Central memory CD4-positive, alpha-beta T cell (primary cell): ENCODE results near the gene PTPRJ.

Experiments
- DNase-seq: peaks from one replicate; pipeline ENCODE4 v3.0.0; 2022

Gene PTPRJ

DNA sequence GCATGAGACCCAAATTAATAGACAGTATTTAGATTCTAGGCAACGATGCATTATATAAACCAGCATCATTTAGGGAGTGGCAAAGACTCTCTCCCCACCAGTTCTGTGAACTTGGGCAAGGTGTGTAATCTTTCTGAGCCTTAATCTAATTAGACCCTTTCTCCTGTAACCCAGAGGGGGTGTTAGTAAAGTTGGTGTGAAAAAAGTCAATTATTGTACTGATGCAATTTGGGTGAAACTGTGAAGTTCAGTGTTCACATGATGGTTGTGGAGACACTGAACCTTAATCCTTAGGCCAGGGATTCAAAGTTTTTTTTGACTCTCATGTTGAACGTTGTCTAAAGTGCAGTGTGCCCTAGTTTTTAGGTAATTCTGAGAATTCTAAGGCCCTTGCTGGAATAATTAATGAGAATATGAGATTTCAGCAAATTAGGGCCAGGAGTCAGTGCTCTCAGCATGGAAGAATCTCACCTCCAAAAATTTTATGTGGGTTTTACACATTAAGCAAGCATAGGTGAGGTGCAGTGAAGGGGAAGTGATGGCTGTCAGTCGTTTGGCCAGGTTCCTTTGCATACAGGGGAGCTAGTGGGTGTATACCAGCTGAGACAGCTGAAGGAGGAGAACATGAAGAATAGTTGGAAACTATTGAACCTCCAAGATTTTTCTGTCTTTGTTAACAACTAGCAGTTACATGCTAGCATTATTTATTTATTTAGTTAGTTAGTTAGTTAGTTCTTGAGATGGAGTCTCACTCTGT lies 94.2 kb downstream of the PTPRJ start:
- no peak for DNase-seq

DNA sequence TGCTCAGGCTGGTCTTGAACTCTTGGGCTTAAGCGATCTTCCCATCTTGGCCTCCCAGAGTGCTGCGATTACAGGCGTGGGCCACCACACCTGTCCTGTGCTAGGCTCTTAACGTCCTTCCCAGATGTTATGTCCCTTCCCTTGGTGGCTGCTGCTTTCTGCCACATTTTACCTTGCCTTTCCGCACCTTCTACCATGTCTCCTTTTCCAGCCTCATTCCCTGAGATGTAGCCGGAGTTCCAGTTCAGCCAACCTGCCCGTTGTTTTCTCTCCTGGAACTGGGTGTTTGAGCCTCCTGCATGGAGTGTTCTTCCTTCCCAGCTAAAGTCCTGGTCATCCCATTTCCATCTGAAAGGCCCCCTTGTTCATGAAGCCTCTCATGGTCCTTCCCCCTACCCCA lies 95.3 kb downstream of the PTPRJ start:
- DNase-seq: no peak

DNA sequence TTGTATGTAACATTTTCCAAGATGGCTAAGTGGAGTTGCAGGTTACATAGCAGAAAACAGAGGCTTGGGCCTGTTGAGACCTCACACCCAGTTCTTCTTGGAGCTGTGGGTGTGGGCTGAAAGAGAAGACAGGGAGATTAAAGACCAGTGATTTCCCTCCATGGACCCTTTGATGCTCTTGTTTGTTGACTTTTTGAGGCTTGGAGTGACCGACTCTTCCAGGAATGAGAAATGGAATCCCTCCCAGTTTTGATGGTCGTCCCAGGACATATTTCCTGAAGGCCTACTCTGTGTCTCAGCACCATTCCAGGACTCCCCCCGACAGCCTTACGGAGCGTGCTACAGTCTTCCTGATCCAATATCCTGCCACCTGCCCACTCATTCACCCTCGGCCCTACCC lies 96.9 kb downstream of the PTPRJ start:
- DNase-seq: no peak

DNA sequence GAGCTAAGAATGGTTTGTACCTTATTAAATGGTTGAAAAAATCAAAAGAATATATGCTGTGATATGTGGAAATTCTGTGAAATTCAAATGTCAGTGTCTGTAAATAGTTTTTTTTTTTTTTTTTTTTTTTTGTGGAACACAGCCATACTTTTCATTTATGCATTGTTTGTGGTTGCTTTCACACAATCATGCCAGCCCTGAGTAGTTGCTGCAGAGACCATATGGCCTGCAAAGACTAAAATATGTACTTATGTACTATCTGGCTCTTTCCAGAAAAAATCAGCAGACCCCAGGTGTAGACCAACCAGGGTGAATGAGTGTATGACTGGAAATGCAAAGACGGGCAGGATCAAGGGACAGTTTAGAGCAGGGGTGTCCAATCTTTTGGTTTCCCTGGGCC lies 98.3 kb downstream of the PTPRJ start:
- no peak for DNase-seq

DNA sequence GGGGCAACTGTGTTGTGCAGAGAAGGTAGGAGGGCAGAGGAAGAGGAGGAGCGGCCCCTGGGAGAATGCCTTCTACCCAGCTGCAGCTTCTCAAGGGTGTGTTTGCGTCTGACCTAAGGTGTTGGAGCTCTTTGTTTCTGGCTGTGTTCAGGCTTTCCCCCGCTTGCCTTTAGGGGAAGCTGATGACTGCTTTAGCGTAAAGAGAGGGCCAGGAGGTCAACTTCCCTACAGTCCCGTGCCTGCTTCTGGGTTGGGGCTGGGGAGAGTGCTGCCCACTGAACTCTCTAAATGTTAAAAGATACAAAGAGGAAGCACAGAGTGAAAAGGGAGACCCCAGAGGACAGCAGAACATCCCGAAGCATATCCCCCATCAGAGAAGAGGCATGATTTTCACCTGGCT lies 99.2 kb downstream of the PTPRJ start:
- no peak for DNase-seq

DNA sequence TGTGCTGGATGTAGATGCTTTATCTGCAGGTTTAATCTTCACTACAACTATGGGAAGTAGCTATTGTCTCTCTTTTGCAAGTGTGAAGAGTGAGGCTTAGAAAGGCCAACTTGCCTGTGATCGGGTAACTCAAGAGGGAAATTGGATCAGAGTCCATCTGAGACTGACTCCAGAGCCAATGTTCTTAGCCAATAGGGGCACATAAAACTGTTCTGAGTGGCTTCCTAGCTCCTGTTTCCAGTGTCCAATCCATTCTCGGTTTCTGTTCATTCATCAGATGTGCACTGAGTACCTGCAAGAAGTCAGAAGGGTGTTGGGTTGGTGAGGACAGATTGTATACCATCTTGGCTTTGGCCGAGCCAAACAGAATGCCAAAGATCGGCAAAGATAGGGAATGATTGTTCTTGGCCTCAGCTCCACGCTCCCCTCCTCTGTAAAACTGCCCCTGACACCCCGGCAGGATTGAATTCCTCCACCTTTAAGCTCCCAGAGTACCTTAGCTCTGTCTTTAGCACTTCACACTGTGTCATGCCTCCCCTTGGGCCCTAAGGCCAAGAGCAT lies 100.0 kb downstream of the PTPRJ start:
- DNase-seq: no peak

DNA sequence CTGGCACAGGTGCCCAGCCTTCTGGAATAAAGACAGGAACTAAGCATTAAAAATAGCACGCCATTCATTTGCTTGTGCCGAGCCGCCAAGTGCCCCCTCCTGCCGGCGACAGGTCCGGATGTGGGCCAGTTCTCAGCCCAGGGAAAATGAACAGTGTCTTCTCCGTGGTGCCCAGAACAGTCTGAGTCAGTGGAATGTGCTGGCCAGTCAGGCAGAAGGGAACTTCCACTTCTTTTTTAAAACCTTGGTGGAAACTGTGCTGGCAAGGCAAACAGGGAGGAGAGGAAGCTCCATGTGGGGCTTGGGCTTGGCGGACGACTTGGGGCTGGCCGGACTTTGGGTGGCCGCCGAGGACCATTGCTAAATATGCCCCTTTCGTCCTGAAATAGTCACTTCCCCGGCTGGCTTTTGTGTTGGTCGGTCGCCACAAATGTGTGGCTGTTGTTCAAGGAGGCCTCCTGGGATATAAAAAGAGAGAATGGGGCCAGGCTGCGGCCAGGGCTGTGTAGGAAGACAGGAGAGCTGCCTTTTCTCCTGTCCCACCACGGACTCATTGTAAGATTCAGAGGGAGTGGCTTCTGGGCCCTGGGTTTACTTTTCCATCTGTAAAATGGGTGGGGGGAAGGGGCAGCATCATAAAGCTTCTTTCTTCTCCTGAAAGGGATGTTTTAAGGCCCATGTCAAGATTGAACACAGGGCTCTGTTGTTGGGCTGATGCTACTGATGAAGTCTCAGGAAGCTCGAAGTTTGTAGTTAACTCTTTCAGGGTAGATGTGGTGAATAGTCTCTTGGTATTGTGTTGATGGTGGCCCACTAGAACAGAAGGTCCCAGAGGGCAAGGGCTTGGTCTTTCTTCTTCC lies 101.0 kb downstream of the PTPRJ start:
- DNase-seq: no peak

DNA sequence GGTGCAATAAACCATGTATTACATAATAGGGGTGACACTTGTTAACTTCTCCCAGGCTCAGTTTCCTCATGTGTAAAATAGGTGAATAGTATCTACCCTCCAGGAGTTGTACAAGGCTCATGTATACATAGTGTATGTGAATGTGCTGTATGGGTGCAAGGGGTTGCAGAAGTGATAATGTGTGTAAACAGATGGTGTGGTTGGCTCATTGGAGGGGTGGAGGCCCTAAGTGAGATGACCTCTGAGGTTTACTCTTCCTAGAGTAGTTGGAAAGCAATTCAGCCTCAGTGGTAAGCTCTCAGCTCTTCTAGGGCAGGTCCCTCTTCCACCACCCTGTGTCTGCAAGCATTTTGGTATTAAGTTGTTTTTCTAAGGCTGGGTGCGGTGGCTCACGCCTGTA lies 102.4 kb downstream of the PTPRJ start:
- DNase-seq: no peak

DNA sequence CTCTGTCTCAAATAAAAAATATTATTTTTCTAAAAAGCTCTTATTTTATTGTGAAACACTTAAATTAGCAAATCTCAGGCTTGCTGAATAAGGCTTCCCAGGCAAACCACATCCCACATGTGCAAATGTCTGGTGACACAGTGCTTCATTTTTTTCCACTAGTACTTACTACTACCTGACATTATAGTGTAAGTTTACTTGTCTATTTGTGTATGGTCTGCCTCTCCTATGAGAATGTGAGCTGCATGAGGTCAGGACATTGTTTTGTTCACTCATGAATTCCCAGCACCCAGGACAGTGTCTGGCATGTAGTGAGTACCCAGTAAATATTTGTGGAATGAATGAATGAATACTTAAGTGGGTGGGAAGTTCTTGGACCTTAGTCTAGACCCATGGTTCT lies 103.1 kb downstream of the PTPRJ start:
- no peak for DNase-seq

DNA sequence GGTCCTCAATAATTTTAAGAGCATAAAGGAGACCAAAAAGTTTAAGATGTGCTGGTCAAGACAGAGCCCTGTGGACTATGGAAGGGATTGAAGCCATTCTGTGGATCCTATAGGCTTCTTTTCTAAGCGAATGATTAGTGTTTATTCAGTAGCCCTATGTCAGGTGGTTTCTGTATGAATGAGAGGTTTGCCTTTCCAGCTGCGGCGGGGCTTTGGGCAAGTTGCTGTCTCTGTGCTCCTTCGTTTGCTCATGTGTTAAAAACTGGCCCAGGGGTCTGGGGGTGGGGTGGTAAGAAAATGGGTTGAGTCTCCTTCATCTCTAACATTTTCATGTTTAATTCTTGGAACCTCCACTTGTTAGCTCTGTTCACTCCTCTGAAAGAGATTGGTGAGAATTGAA lies 105.3 kb downstream of the PTPRJ start:
- DNase-seq: no peak

DNA sequence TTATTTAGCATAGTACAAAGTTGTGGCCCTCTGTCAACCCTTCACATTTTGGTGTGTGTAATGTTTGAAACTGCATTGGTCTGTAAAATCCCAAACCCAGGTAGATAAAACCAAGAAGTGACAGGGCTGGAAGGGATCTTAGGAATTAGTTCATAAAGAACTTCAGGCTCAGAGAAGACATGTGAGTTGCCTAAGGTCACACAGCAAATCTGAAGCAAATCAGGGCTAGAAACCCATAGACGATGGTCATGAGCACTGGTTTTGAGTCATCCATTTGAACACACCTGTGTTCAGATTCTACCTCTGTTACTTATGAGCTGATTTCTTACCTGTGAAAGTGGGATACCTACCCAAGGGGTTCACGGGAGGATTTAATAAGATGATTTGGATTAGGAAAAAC lies 107.1 kb downstream of the PTPRJ start:
- DNase-seq: no peak

DNA sequence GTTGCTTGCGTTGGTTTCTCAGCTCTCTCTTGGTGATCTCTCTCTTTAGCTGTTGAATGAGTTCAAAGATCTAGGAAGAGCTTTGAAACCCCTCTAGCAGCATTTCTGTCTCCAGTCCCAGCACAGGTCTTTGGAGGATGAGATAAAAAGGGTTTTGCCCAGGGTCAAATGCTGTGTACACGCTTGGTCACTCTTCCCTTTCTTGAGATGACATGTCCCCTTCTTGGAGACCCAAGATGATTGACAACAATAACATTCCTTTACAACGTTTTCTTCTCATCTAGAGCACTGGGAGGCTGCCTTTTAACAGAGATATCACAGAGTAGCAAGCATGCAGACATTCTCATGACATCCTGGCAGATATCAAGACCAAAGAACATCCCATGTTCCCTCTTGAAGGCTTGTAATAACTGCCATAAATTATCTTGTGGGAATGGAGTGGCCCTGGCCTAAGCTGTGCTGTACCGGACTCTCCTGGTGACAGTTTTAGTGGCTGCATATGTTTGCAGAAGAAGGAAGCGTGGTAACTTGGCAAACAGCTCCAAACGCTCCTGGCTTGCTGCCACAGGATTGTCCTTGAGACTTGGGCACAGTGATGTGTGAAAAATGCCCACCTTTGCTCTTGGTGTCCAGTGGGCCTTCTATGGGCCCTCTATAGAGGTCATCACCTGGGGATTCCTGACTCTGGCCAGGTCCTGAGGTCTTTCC lies 107.8 kb downstream of the PTPRJ start:
- no peak for DNase-seq

DNA sequence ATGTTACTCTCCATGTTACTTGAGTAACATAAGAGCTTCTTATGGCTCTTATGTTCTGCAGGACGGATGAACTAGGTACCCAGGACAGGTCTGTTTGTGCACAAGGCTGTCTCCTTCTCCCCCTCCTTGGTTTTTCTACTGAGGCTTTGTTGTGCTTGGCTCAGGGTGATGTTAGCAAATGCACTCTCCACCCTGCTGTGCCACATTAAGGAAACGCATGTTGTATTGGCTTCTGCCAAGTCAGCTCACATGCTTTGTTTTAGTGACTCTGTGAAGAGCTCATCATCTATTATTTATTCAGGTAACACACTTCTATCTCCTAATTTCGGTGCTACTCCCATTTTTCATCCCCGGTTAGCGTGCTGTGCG lies 108.3 kb downstream of the PTPRJ start:
- DNase-seq: no peak

DNA sequence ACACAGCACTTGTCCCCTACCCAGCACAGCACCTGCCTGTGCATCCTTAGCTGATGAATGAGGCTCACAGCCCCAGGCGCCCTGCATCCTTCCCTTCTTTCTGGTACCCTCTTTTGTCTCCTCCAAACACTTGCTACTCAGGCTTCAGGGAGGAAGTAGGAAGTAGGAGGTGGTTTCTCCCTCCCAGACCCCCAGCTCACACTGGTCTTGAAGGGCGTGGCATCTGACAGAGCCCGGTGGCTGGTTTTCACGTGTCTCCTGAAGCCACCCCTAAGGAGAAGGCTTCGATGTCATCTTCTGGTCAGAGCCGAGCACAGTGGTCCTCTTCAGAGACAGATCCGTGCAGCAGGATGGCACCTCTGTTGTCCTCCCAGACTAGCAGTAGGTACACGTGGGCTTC lies 109.8 kb downstream of the PTPRJ start:
- DNase-seq: no peak

DNA sequence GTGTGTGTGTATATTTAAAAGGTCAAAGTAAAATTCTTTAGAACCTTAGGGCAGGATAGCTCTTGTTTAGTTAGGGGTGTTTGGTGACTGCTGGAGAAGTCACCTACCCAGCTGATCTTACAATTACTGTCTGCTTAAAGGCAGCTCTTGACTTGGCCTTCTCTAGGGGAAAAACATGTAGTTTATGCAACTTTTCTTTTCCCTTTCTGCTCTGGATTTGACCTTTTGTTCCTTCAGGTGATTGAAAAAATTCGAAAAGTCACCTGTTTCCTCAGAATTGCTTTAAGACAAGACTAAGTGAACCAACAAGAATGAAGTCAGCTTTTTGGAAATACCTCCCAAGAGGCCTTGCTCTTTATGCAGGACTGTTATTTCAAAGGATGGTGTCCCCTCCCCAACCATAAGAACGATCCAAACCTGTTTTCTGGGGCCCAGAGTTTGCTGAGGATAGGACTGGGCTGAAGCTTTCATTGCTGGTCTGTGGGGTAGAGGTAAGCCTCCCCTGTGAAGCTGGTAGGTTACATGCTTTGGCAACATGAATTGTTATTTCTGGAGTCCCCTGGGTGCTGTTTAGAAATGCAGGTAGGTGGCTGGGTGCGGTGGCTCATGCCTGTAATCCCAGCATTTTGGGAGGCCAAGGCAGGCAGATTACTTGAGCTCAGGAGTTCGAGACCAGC lies 111.2 kb downstream of the PTPRJ start:
- no peak for DNase-seq

DNA sequence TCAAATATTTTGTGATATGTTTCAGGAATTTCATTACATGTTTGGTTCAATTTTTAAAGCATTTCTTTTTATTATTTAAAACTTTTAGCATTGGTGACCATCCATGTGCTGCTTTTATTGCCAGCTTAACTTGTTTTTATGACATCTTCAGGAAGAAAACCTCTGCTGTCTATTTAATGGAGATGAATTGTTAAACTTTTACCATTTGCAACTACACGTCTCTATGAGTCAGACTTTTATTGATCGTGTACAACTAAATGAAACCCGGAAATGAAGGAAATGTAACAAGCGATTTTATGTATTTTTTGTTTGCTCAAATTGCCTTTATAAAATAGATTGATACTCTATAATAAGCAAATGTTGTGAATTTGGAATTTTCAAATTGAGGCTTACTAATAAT lies 113.0 kb downstream of the PTPRJ start:
- DNase-seq: no peak

DNA sequence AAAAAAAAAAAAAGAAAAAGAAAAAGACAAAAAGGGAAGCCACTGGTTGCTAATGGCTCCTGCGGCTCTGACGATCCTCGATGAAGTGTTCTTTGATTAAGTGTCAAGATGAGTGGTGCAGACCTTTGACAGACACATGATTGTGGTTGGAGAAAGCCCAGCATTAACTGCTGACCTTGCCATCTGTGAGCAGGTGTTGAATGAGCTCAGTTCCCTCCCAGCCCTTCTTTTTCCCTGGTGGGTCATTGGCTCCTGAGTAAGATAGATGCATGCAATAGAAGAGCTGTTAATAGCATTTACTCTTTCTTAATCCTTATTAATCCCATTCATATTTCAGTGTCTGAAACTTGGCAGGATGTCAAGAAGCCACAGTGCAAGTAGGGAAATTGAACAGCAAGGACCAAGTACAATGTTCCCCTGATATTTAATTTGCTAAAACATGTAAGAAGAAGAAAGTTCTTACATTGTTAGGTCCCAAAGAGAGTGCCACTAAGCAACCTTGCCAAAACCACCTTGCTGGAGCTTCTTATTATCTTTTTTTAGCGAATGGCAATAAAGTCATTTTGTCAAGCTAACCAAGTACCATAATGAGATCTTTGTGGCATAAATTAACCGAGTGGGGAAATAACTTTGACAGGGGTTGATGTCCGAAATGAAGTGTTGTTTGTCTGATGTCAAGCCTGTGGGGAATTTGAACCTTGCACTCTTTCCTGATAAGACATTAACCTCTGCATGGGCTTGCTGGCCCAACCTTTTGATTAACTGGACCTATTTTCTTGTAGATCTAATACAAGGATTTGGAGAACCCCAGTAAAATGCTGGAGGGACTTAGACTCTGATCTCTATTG lies 113.7 kb downstream of the PTPRJ start:
- DNase-seq: no peak

DNA sequence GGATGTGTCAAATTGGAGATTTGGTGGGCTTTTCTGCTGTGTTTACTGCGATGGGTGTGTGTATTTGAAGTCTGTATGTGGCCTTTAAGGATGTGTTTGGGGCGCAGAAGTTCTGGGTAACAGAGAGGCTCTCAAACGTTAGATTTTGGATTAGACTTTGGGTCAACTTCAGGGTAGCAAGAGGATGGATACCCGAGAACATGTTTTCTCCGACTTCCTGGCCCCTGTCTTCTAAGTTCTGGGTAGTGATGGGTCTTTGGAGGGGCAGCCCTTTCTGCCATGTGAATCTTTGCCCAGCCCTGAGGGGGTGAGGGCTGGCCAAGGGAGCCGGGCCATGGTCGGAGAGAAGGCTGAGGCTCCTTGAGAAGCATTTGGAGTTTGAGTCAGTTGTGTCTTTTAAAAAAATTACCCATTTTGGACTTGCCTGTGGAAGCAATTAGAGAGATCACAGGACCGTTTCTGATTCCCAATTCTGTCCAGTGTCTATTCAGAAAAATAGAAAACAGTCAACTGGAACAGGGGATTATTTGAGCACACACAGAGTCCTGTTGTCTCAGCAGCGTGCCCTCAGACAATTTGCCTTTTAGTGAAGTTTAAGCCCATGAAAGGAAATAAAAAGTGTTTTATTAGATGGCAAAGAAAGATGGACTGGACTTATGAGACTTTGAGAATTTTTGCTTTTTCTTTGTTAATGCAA lies 114.4 kb downstream of the PTPRJ start:
- no peak for DNase-seq

DNA sequence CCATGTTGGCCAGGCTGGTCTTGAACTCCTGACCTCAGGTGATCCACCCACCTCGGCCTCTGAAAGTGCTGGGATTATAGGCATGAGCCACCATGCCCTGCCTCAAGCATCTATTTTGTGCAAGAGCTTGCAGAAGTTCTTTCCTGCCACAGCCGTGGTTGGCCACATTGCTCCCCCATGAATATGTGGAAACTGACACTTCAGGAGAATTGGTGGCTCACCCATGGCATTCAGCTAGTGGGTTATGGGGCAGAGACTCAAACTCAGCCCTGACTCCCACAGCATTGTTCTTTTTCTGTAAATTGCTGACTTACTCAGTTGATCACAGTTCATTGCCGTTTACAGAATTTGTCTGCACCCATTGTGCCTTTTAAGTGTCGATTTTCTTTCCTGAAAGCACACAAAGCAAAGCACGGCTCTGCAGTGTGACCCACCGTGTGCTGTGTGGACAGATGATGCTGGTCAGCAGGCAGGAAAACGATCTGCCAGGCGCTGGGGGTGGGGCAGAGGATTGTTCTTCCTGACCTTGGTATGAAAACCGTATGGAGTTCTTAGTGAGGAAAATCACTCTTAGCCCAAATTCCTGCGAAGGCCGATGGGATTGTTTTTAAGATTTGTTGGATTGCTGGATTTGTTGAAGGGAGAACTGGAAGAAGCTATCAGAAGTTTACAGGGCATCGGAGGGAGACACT lies 115.6 kb downstream of the PTPRJ start:
- no peak for DNase-seq
